Peyer's patch (tissue), 4 donors: Measurements from ENCODE around the gene MARS1.

Source experiments
- POLR2A ChIP-seq, 2 donors: fragments of 450-650 bp; IDR thresholded peaks; one replicate each; pipeline ENCODE4 v1.5.1; 2017; ENCODE audit warnings: antibody characterized with exemption in 2 of 2, mild to moderate bottlenecking in 2 of 2, moderate library complexity in 2 of 2
- TF ChIP-seq, protein P1 (sequence below), 6 experiments: fragments of 450-650 bp in 4 of 6; fragments of 200-600 bp in 2 of 6; sonication (generic) in 1 of 6; IDR thresholded peaks; one replicate each; pipeline ENCODE4 v1.5.1; 2017 to 2019; ENCODE audit warnings: antibody characterized with exemption in 6 of 6, mild to moderate bottlenecking in 3 of 6, moderate library complexity in 1 of 6

DNA sequence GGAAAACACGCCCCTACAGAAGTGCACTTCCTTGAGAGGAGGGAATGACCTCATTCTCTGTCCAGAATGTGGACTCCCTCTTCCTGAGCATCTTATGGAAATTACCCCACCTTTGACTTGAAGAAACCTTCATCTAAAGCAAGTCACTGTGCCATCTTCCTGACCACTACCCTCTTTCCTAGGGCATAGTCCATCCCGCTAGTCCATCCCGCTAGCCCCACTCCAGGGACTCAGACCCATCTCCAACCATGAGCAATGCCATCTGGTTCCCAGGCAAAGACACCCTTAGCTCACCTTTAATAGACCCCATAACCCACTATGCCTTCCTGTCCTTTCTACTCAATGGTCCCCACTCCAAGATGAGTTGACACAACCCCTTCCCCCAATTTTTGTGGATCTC lies 37.8 kb upstream of the MARS1 start:
- TF ChIP-seq, protein P1, sequence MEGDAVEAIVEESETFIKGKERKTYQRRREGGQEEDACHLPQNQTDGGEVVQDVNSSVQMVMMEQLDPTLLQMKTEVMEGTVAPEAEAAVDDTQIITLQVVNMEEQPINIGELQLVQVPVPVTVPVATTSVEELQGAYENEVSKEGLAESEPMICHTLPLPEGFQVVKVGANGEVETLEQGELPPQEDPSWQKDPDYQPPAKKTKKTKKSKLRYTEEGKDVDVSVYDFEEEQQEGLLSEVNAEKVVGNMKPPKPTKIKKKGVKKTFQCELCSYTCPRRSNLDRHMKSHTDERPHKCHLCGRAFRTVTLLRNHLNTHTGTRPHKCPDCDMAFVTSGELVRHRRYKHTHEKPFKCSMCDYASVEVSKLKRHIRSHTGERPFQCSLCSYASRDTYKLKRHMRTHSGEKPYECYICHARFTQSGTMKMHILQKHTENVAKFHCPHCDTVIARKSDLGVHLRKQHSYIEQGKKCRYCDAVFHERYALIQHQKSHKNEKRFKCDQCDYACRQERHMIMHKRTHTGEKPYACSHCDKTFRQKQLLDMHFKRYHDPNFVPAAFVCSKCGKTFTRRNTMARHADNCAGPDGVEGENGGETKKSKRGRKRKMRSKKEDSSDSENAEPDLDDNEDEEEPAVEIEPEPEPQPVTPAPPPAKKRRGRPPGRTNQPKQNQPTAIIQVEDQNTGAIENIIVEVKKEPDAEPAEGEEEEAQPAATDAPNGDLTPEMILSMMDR (IDR thresholded peaks at IDR 0.05) = no peak
- TF ChIP-seq POLR2A (IDR thresholded peaks at IDR 0.05) = no peak
